Measurements from ENCODE around the gene AADAC.
"Not testable (repeated sequence)": the region's sequence is repeated elsewhere in the genome, so short reads cannot be mapped to it uniquely, and the experiment has no call there.

Gene AADAC

DNA sequence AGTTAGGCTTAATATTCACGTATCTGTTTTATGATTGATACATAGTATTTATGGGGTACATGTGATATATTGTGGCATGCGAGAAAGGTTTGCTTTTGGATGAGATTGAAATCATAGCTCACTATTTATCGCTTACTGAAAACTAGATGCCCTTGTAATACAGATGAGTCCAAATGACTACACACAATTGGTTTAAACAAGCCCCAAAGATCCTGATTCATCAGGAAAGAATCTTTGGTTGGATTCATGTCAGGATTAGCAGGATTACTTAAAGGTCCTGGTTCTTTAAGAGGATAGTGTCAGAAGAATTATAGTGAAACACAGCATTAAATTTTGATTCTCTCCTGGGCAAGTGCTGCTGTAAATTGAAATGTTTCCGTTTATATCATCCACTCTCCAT is 18.6 kb upstream of the AADAC start:
- DNase-seq (ENCODE audit: low read depth) = no peak
- no peak overlapping the region for H3K4me3 ChIP-seq (ENCODE audit: low read depth, low read length)
- TF ChIP-seq, protein P1, sequence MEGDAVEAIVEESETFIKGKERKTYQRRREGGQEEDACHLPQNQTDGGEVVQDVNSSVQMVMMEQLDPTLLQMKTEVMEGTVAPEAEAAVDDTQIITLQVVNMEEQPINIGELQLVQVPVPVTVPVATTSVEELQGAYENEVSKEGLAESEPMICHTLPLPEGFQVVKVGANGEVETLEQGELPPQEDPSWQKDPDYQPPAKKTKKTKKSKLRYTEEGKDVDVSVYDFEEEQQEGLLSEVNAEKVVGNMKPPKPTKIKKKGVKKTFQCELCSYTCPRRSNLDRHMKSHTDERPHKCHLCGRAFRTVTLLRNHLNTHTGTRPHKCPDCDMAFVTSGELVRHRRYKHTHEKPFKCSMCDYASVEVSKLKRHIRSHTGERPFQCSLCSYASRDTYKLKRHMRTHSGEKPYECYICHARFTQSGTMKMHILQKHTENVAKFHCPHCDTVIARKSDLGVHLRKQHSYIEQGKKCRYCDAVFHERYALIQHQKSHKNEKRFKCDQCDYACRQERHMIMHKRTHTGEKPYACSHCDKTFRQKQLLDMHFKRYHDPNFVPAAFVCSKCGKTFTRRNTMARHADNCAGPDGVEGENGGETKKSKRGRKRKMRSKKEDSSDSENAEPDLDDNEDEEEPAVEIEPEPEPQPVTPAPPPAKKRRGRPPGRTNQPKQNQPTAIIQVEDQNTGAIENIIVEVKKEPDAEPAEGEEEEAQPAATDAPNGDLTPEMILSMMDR (IDR thresholded peaks at IDR 0.05; ENCODE audit: low read depth, low read length, missing control alignments) = no peak

DNA sequence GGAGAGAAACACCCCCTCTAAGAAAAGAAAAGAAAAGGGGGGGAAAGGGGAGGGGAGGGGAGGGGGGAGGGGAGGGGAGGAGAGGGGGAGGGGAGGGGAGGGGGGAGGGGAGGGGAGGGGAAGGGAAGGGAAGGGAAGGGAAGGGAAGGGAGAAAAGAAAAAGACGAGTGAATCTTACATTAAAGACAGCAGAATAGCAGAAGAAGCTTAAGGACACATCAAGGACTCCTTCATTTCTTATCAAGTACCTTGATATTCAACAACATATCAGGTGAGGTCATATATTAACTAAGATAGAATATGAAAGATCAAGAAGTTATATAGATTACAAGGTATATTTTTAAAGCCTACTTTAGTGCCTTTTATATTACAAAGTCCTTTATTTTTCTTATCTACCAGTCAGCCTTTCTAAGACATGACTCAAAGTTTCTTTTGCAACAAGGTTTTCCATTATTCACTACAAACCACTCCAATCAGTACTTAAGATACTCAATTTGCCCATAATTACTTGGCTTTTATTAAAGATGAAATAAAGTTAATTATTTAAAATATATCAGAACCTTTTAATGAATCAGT is 17.7 kb upstream of the AADAC start:
- TF ChIP-seq, protein P1 (IDR thresholded peaks at IDR 0.05; ENCODE audit: low read depth, low read length, missing control alignments) = no peak
- DNase-seq (ENCODE audit: low read depth) = no peak
- no peak overlapping the region for H3K4me3 ChIP-seq (ENCODE audit: low read depth, low read length)

DNA sequence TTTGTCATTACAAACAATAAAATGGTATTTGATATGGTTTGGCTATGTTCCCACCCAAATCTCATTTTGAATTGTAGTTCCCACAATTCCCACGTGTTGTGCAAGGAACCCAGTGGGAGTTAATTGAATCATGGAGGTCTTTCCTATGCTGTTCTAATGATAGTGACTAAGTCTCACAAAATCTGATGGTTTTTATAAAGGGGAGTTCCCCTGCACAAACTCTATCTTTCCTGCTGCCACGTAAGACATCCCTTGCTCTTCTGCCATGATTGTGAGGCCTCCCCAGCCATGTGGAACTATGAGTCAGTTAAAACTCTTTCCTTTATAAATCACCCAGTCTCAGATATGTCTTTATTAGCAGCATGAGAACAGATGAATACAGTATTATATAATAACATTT is 15.4 kb upstream of the AADAC start:
- TF ChIP-seq, protein P1 (IDR thresholded peaks at IDR 0.05; ENCODE audit: low read depth, low read length, missing control alignments) = no peak
- no peak for DNase-seq (ENCODE audit: low read depth)
- no peak overlapping the region for H3K4me3 ChIP-seq (ENCODE audit: low read depth, low read length)

DNA sequence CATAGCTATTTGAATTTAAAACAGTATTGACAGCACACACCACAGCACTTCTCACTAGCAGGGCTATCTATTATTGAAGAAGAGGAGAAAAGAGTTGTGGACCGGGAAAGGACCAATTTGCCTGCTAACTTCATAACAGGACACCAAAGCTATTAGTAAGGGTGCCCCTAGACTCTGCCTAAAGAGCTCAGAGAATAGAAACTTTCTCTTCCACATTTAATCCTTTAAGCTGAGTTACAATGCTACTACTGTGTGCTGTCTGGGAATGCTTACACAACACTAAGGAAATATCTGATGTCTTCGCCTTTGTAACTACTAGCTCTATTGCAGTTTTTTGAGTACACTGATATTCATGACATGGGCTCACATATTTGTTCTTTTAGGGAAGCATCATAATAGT is 13.5 kb upstream of the AADAC start:
- H3K4me3 ChIP-seq (ENCODE audit: low read depth, low read length) = no peak overlapping the region
- TF ChIP-seq, protein P1 (IDR thresholded peaks at IDR 0.05; ENCODE audit: low read depth, low read length, missing control alignments) = no peak
- no peak for DNase-seq (ENCODE audit: low read depth)

DNA sequence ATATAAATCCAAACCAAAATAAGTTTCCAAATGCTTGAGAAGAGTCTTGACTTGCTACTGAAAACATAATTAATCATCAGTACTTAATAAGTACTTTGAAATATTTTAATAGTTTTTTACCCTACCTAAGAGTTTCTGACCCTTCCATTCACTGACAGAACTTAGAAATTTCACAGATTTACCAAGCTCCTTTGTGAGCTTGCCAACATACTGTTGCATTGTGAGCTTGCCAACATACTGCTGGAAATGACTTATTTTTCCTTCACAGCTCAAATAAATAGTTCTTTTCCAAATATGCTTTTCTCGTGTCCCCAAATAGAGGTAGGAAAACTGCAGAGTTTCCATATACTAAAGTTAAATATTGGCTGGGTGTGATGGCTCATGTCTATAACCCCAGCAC is 9.6 kb upstream of the AADAC start:
- TF ChIP-seq, protein P1 (IDR thresholded peaks at IDR 0.05; ENCODE audit: low read depth, low read length, missing control alignments) = no peak
- no peak overlapping the region for H3K4me3 ChIP-seq (ENCODE audit: low read depth, low read length)
- DNase-seq (ENCODE audit: low read depth) = no peak

DNA sequence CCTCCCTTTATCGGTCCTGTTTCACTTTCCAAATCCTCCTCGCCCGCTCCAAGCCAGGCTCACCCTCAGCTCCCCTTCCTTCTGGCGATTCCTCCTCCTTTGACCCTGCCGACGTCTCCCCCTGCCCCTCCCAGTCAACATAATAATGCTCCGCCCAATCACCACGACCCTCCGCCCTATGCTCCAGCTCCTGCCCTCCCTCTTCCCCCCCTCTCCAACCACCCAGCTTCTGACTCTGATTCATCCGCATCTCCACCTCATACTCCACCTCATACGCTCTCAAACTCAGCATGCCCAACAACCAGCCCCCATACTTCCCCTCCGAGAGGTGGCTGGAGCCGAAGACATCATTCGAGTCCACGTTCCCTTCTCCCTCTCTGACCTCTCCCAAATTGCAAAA is 7.1 kb upstream of the AADAC start:
- no peak for DNase-seq (ENCODE audit: low read depth)
- no peak overlapping the region for H3K4me3 ChIP-seq (ENCODE audit: low read depth, low read length)
- TF ChIP-seq, protein P1 (IDR thresholded peaks at IDR 0.05; ENCODE audit: low read depth, low read length, missing control alignments) = no peak

DNA sequence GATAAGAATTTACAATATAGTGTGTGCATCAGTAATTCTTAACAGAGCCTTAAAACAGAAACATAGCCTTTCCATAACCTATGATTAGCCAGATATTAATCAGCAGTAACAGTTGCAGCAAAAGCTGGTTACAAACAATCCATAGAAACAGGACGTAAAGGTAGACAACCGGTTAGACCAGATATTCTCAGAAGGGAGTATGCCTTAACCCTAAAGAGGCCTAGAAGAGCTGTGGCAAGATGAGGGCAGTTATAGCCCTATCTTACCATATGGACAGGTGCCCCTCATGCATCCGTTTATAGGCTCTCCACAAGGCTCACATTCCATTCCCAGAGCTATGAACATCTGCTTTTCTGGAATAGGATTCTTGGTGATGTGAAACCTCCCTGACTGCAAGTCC is 5.0 kb upstream of the AADAC start:
- DNase-seq (ENCODE audit: low read depth); H3K4me3 ChIP-seq (ENCODE audit: low read depth, low read length): not testable (repeated sequence)
